Activated T-cell treated with anti-CD3 and anti-CD28 coated beads, Interleukin-2, amount 50 U/mL, for 24 hours (primary cell): Measurements from ENCODE around the gene SLC39A10.

Experiments used
- DNase-seq: peaks from one replicate; pipeline ENCODE4 v3.0.0-alpha.2; 2020
- H3K27ac Mint-ChIP-seq: 2 replicates; pipeline ENCODE4 v1.8.0; 2020; ENCODE audit warnings: mild to moderate bottlenecking, mixed read lengths
- H3K27me3 Mint-ChIP-seq: 2 replicates; pipeline ENCODE4 v1.8.0; 2020; ENCODE audit warnings: mixed read lengths
- H3K36me3 Mint-ChIP-seq: 2 replicates; pipeline ENCODE4 v1.8.0; 2020; ENCODE audit warnings: low read depth, mixed read lengths
- H3K4me1 Mint-ChIP-seq: 2 replicates; pipeline ENCODE4 v1.8.0; 2020; ENCODE audit warnings: low read depth, mixed read lengths
- H3K4me3 Mint-ChIP-seq: 2 replicates; pipeline ENCODE4 v1.8.0; 2020; ENCODE audit warnings: mild to moderate bottlenecking, moderate library complexity, mixed read lengths
- H3K9me3 Mint-ChIP-seq: 2 replicates; pipeline ENCODE4 v1.8.0; 2020; ENCODE audit warnings: mixed read lengths

SLC39A10 gene

GRCh38 chr2:195709901-195710806 lies 53.1 kb downstream of the SLC39A10 start:
- Mint-ChIP-seq H3K9me3 (no peaks in the 10 kb centered on the region), H3K4me1 (peaks cover 5% of the 10 kb centered on the region), H3K27me3 (no peaks in the 10 kb centered on the region), H3K27ac (no peak overlapping the region), H3K4me3 (no peak overlapping the region), H3K36me3 (peaks cover 67% of the 10 kb centered on the region)
- no peak for DNase-seq

- H3K4me1 Mint-ChIP-seq: peaks cover 5% of the 10 kb centered on the region
- DNase-seq: no peak
- no peak overlapping the region for H3K27ac Mint-ChIP-seq
- H3K4me3 Mint-ChIP-seq: no peak overlapping the region
- no peaks in the 10 kb centered on the region for H3K27me3 Mint-ChIP-seq
- H3K36me3 Mint-ChIP-seq: peaks cover 71% of the 10 kb centered on the region
- no peaks in the 10 kb centered on the region for H3K9me3 Mint-ChIP-seq
These were observed 54.5 kb downstream of the SLC39A10 start for GRCh38 chr2:195711478-195711877.

GRCh38 chr2:195716466-195716865 lies 59.4 kb downstream of the SLC39A10 start:
- no peak for DNase-seq
- no peaks in the 10 kb centered on the region for H3K27me3 Mint-ChIP-seq
- peaks cover 1% of the 10 kb centered on the region for H3K4me1 Mint-ChIP-seq
- peaks cover 79% of the 10 kb centered on the region for H3K36me3 Mint-ChIP-seq
- no peaks in the 10 kb centered on the region for H3K9me3 Mint-ChIP-seq
- H3K4me3 Mint-ChIP-seq: no peak overlapping the region
- H3K27ac Mint-ChIP-seq: no peak overlapping the region

GRCh38 chr2:195721042-195721441 lies 64.0 kb downstream of the SLC39A10 start:
- H3K36me3 Mint-ChIP-seq: peaks cover 86% of the 10 kb centered on the region
- H3K4me1 Mint-ChIP-seq: peaks cover 1% of the 10 kb centered on the region
- no peaks in the 10 kb centered on the region for H3K9me3 Mint-ChIP-seq
- H3K4me3 Mint-ChIP-seq: no peak overlapping the region
- DNase-seq: no peak
- no peaks in the 10 kb centered on the region for H3K27me3 Mint-ChIP-seq
- no peak overlapping the region for H3K27ac Mint-ChIP-seq

- no peak overlapping the region for H3K27ac Mint-ChIP-seq
- no peaks in the 10 kb centered on the region for H3K9me3 Mint-ChIP-seq
These were observed 65.0 kb downstream of the SLC39A10 start for GRCh38 chr2:195722075-195722474.

GRCh38 chr2:195727106-195727505 lies 70.1 kb downstream of the SLC39A10 start:
- H3K4me3 Mint-ChIP-seq: no peak overlapping the region
- no peak for DNase-seq
- no peaks in the 10 kb centered on the region for H3K4me1 Mint-ChIP-seq
- H3K36me3 Mint-ChIP-seq: peaks cover 82% of the 10 kb centered on the region
- no peak overlapping the region for H3K27ac Mint-ChIP-seq
- H3K9me3 Mint-ChIP-seq: no peaks in the 10 kb centered on the region
- no peaks in the 10 kb centered on the region for H3K27me3 Mint-ChIP-seq

More at GRCh38 chr2:195722075-195722474, 65.0 kb downstream of the SLC39A10 start:
- Mint-ChIP-seq H3K4me3 (no peak overlapping the region), H3K27me3 (no peaks in the 10 kb centered on the region), H3K36me3 (peaks cover 78% of the 10 kb centered on the region), H3K4me1 (peaks cover 1% of the 10 kb centered on the region)
- no peak for DNase-seq

GRCh38 chr2:195730912-195731311 lies 73.9 kb downstream of the SLC39A10 start:
- peaks cover 77% of the 10 kb centered on the region for H3K36me3 Mint-ChIP-seq
- no peak for DNase-seq
- no peaks in the 10 kb centered on the region for H3K9me3 Mint-ChIP-seq
- H3K4me1 Mint-ChIP-seq: no peaks in the 10 kb centered on the region
- H3K4me3 Mint-ChIP-seq: no peak overlapping the region
- H3K27ac Mint-ChIP-seq: no peak overlapping the region
- H3K27me3 Mint-ChIP-seq: no peaks in the 10 kb centered on the region

- H3K4me1 Mint-ChIP-seq: no peaks in the 10 kb centered on the region
- peaks cover 82% of the 10 kb centered on the region for H3K36me3 Mint-ChIP-seq
- H3K27ac Mint-ChIP-seq: no peak overlapping the region
These were observed 75.5 kb downstream of the SLC39A10 start for GRCh38 chr2:195732574-195732973.

GRCh38 chr2:195733831-195734230 lies 76.8 kb downstream of the SLC39A10 start:
- DNase-seq: no peak
- Mint-ChIP-seq H3K9me3 (no peaks in the 10 kb centered on the region), H3K4me3 (no peak overlapping the region), H3K4me1 (no peaks in the 10 kb centered on the region), H3K27me3 (no peaks in the 10 kb centered on the region), H3K36me3 (peaks cover 83% of the 10 kb centered on the region), H3K27ac (no peak overlapping the region)

More at GRCh38 chr2:195732574-195732973, 75.5 kb downstream of the SLC39A10 start:
- DNase-seq: no peak
- H3K4me3 Mint-ChIP-seq: no peak overlapping the region
- H3K27me3 Mint-ChIP-seq: no peaks in the 10 kb centered on the region
- H3K9me3 Mint-ChIP-seq: no peaks in the 10 kb centered on the region

GRCh38 chr2:195734395-195734794 lies 77.4 kb downstream of the SLC39A10 start:
- Mint-ChIP-seq H3K27ac (no peak overlapping the region), H3K9me3 (no peaks in the 10 kb centered on the region), H3K4me3 (no peak overlapping the region), H3K27me3 (no peaks in the 10 kb centered on the region), H3K4me1 (no peaks in the 10 kb centered on the region), H3K36me3 (peaks cover 83% of the 10 kb centered on the region)
- no peak for DNase-seq

GRCh38 chr2:195734931-195735330 lies 77.9 kb downstream of the SLC39A10 start:
- H3K27me3 Mint-ChIP-seq: no peaks in the 10 kb centered on the region
- H3K4me1 Mint-ChIP-seq: no peaks in the 10 kb centered on the region
- H3K27ac Mint-ChIP-seq: no peak overlapping the region
- DNase-seq: no peak
- H3K4me3 Mint-ChIP-seq: no peak overlapping the region
- H3K9me3 Mint-ChIP-seq: no peaks in the 10 kb centered on the region
- peaks cover 85% of the 10 kb centered on the region for H3K36me3 Mint-ChIP-seq

GRCh38 chr2:195735347-195735746 lies 78.3 kb downstream of the SLC39A10 start:
- H3K4me3 Mint-ChIP-seq: no peak overlapping the region
- H3K36me3 Mint-ChIP-seq: peaks cover 84% of the 10 kb centered on the region
- no peaks in the 10 kb centered on the region for H3K4me1 Mint-ChIP-seq
- no peak for DNase-seq
- no peaks in the 10 kb centered on the region for H3K27me3 Mint-ChIP-seq
- H3K9me3 Mint-ChIP-seq: no peaks in the 10 kb centered on the region
- H3K27ac Mint-ChIP-seq: no peak overlapping the region

GRCh38 chr2:195737511-195738325 lies 80.7 kb downstream of the SLC39A10 start:
- Mint-ChIP-seq H3K27me3 (no peaks in the 10 kb centered on the region), H3K27ac (no peak overlapping the region), H3K4me1 (no peaks in the 10 kb centered on the region), H3K9me3 (peaks cover 2% of the 10 kb centered on the region), H3K36me3 (peaks cover 78% of the 10 kb centered on the region), H3K4me3 (no peak overlapping the region)
- DNase-seq: no peak

GRCh38 chr2:195741191-195741590 lies 84.2 kb downstream of the SLC39A10 start:
- Mint-ChIP-seq H3K4me3 (no peak overlapping the region), H3K27me3 (no peaks in the 10 kb centered on the region), H3K9me3 (peaks cover 7% of the 10 kb centered on the region), H3K27ac (no peak overlapping the region), H3K4me1 (no peaks in the 10 kb centered on the region), H3K36me3 (peaks cover 65% of the 10 kb centered on the region)
- no peak for DNase-seq
